SK-N-MC (cell line): ENCODE measurements around the gene KRTAP19-7.

Experiments
- DNase-seq: peaks from one replicate; pipeline ENCODE4 v3.0.0-alpha.2; 2011; ENCODE audit warnings: low read depth, low spot score
- H3K27ac ChIP-seq: fragments of 200-600 bp; sonication (generic); 2 replicates; pipeline ENCODE4 v1.5.1; 2016; ENCODE audit warnings: mixed run types
- H3K36me3 ChIP-seq: fragments of 200-600 bp; sonication (generic); 2 replicates; pipeline ENCODE4 v1.6.1; 2017; ENCODE audit warnings: antibody characterized with exemption, low read length, mixed read lengths; ENCODE audit not compliant: insufficient read depth
- H3K4me3 ChIP-seq: fragments of 200-600 bp; sonication (generic); 2 replicates; pipeline ENCODE4 v1.5.1; 2016
- H3K9ac ChIP-seq: fragments of 200-600 bp; sonication (generic); 2 replicates; pipeline ENCODE4 v1.8.0; 2017; ENCODE audit warnings: mixed run types, mixed read lengths; ENCODE audit not compliant: insufficient read length
- H3K9me3 ChIP-seq: fragments of 200-600 bp; sonication (generic); 2 replicates; pipeline ENCODE4 v1.6.1; 2017; ENCODE audit warnings: low read depth, mild to moderate bottlenecking, antibody characterized with exemption, low read length, moderate library complexity, mixed read lengths
- EZH2 ChIP-seq: fragments of 200-600 bp; sonication (generic); IDR thresholded peaks from one replicate; pipeline ENCODE4 v1.6.1; 2017; ENCODE audit warnings: antibody characterized with exemption
- FOXP2 ChIP-seq: optimal IDR thresholded peaks from 2 replicates; pipeline ENCODE3; 2011; ENCODE audit warnings: mild to moderate bottlenecking, moderate library complexity; ENCODE audit not compliant: insufficient read depth; ENCODE audit errors: extremely low read length, control extremely low read depth
- POLR2AphosphoS5 ChIP-seq: IDR thresholded peaks from 2 replicates; pipeline ENCODE4 v1.6.1; 2012; ENCODE audit warnings: mild to moderate bottlenecking, low read depth, low read length, borderline replicate concordance

KRTAP19-7 gene

DNA sequence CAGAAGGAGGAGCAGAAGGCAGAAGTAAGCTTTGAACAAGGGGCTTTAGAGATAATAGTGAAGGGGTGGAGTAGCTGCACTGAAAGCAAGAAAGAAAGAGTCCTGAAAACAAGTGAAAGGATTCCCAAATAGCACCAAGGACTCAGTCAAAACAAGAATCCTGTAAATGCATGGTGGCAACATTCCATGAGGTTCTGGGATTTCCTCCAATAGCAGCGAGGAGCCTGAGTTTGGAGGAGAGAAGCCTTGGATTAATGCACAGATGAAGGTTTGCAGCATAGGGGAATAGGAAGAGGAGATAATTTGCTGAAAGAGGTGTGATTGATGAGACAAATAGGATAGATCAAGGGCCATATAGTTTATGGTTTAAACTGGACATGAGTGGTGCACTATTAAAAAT is 18.2 kb upstream of the KRTAP19-7 start:
- H3K27ac ChIP-seq, result no peak overlapping the region

DNA sequence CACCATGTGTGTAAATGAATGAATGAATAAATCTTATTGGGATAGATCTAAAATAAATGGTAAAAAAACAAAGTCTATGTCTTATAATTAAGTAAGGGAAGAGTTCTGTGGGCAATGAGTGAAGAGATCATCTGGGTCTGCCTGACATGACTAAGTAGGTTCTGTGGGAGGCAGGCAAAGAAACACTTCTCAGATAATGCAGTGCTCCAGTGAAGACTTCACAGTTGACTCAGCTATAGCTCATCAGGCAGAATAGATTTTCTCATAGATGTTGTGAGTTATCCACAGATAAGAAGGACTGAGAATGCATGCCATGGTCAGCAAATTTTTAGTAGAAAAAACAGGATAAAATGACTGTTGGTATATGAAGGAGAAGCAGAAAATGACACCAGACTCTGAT is 16.7 kb upstream of the KRTAP19-7 start:
- Histone ChIP-seq H3K9ac (no peak overlapping the region), H3K9me3 (no peaks in the 10 kb centered on the region), H3K36me3 (no peaks in the 10 kb centered on the region), H3K4me3 (no peak overlapping the region), H3K27ac (no peak overlapping the region)
- TF ChIP-seq FOXP2 (no peak), POLR2AphosphoS5 (no peak), EZH2 (no peak)
- no peak for DNase-seq

More for the DNA sequence above, 18.2 kb upstream of the KRTAP19-7 start:
- TF ChIP-seq FOXP2 (no peak), POLR2AphosphoS5 (no peak), EZH2 (no peak)
- no peak overlapping the region for H3K9ac ChIP-seq
- H3K4me3 ChIP-seq, result no peak overlapping the region
- no peaks in the 10 kb centered on the region for H3K36me3 ChIP-seq
- H3K9me3 ChIP-seq, result no peaks in the 10 kb centered on the region
- DNase-seq, result no peak

DNA sequence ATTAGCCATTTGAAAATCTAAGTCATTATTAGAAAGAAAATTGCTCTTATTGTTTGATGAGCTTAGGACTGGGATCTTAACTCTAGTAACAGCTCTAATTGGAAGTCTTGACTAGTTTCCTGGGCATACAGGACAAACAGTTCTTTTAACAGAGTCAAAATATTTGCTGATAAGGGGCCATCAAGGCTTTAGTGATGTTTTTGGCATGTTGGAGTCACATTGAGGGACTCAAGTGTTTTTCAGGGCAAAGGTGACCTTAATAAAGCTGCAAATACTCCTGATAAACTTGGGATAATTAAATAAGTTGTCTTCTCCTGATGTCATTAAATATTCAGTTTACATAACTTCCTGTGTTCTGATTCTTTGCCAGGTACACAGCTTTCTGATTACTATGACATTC is 6.5 kb upstream of the KRTAP19-7 start:
- H3K27ac ChIP-seq, result no peak overlapping the region
- no peak overlapping the region for H3K4me3 ChIP-seq
- H3K36me3 ChIP-seq, result no peaks in the 10 kb centered on the region
- no peak overlapping the region for H3K9ac ChIP-seq
- TF ChIP-seq EZH2 (no peak), FOXP2 (no peak), POLR2AphosphoS5 (no peak)
- no peak for DNase-seq
- no peaks in the 10 kb centered on the region for H3K9me3 ChIP-seq

- Histone ChIP-seq H3K4me3 (no peak overlapping the region), H3K9me3 (no peaks in the 10 kb centered on the region), H3K9ac (no peak overlapping the region), H3K27ac (no peak overlapping the region), H3K36me3 (no peaks in the 10 kb centered on the region)
- DNase-seq, result no peak
- TF ChIP-seq EZH2 (no peak), POLR2AphosphoS5 (no peak), FOXP2 (no peak)
These were observed 2.5 kb upstream of the KRTAP19-7 start for GRCh38 chr21:30563630-30564029.

DNA sequence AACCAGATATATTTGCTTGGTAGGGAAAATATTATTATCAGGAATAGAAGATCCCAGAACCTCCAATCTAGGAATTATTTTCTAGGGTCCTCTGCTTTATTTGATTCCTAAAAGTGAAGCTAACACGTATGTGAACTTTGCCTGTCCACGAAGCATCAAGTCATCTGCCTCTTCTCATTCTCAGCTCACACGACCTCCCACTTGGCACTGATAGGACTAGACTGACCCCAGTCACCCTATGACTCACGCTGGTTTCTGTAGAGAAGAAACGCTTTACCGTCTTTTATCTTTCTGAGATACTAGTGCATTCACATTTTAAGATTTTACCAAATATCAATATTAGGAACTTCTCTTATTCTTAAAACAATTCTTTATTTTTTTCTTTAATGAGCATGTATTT is 2.0 kb upstream of the KRTAP19-7 start:
- no peak overlapping the region for H3K4me3 ChIP-seq
- no peak overlapping the region for H3K27ac ChIP-seq
- no peaks in the 10 kb centered on the region for H3K9me3 ChIP-seq
- TF ChIP-seq POLR2AphosphoS5 (no peak), FOXP2 (no peak), EZH2 (no peak)
- H3K9ac ChIP-seq, result no peak overlapping the region
- DNase-seq, result no peak
- H3K36me3 ChIP-seq, result no peaks in the 10 kb centered on the region

DNA sequence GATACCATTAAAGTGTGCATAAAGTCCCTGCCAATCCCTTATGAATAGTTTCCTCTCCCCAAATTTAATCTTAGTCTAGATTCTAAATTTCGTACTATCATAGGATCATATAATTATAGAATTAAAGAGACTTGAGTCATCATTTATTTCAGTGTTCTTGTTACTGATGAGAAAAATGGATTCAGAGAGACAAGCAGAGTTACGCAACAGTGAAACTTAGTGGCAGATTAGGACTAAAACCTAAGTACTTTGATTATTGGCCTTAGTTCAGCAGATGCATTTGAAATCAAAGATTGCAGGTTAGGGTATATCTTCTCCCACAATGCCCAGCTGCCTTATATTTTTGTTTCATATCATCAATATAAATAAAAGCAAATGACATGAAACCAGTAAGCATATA is 843 bp upstream of the KRTAP19-7 start:
- H3K36me3 ChIP-seq, result no peaks in the 10 kb centered on the region
- no peak for DNase-seq
- no peak overlapping the region for H3K27ac ChIP-seq
- no peak overlapping the region for H3K9ac ChIP-seq
- no peak overlapping the region for H3K4me3 ChIP-seq
- no peaks in the 10 kb centered on the region for H3K9me3 ChIP-seq
- TF ChIP-seq FOXP2, result no peak
- TF ChIP-seq EZH2, result no peak
- TF ChIP-seq POLR2AphosphoS5, result no peak

DNA sequence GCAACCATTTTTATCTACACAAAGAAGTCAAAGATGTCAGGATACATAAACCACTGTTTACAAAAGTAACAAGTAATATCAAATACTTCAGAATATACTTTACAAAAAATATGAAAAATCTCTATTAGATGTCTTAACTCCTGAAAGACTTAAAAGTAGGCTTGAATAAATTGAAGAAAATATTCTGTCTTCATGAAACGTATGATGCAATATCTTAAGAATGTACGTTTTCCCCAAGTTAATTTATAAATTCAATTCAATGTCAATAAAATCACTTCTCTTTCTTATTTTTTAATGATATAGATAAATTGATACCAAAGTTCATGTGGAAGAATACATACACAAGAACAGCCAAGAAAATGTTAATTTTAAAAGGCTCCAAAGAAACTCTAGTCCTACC is 6.0 kb downstream of the KRTAP19-7 start:
- no peak overlapping the region for H3K4me3 ChIP-seq

DNA sequence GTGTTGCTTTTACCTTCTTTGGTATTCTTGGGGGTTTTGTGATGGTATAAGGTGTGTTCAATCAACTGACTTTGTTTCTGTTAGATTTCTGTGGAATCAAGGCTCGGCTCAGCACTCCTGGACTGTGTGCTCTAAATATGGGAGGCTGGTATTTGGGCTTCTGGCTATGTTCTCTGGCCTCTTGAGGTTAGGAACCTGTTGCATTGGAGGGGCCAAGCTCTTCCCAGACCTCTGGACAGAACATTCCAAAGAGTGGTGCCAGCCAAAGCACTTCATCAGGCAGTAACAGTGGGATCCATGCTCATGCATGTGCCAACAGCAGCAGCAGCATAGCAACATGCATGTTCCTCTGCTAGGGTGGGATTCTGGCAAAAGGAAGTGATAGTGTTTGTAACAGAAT is 8.3 kb downstream of the KRTAP19-7 start:
- no peak for DNase-seq
- H3K9ac ChIP-seq, result no peak overlapping the region
- H3K4me3 ChIP-seq, result no peak overlapping the region
- H3K9me3 ChIP-seq, result no peaks in the 10 kb centered on the region
- TF ChIP-seq EZH2, result no peak
- no peak for TF ChIP-seq FOXP2
- TF ChIP-seq POLR2AphosphoS5, result no peak
- H3K36me3 ChIP-seq, result no peaks in the 10 kb centered on the region
- H3K27ac ChIP-seq, result no peak overlapping the region

More for the DNA sequence above, 6.0 kb downstream of the KRTAP19-7 start:
- no peak for TF ChIP-seq EZH2
- TF ChIP-seq FOXP2, result no peak
- TF ChIP-seq POLR2AphosphoS5, result no peak
- no peak overlapping the region for H3K27ac ChIP-seq
- H3K9ac ChIP-seq, result no peak overlapping the region
- DNase-seq, result no peak
- no peaks in the 10 kb centered on the region for H3K36me3 ChIP-seq
- H3K9me3 ChIP-seq, result no peaks in the 10 kb centered on the region

DNA sequence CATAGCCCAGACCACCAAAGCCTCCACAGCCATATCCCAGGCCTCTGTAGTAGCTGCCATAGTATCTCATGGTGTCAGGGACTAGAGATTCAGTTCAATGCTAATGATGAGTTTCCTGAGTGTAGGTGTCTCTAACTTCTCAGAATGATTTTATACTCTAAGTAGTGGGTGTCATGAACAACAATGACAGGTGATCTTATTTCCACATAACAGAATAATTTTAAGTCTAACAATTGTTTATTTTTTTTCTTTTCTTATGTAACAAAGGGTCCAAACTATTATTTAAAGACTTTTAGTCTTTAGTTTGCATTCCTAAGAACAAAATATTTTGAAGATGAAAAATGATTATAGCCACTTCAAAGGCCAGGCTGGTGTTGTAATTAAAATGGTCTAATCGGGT is 19.4 kb downstream of the KRTAP19-7 start, which contains the start of gene KRTAP19-6:
KRTAP19-6 (minus strand) TSS at position 101 of the 400 bp plus-strand sequence; CDS start at position 70, 31 bp downstream.
- Histone ChIP-seq H3K36me3 (no peaks in the 10 kb centered on the region), H3K9me3 (no peaks in the 10 kb centered on the region), H3K27ac (no peak within 1 kb of the TSS), H3K4me3 (no peak within 1 kb of the TSS), H3K9ac (no peak within 1 kb of the TSS)
- no peak for DNase-seq
- TF ChIP-seq POLR2AphosphoS5, result no peak
